Measurements from ENCODE around the gene RPS27. TPM values are rescaled to one million over a fixed set of nuclear protein-coding genes. Genes with fewer than 3 reads are reported as not detected.

RPS27 gene
- total and polyA plus RNA-seq, 2 of the 13 experiments (the other 11 are each of a cell fraction or from before 2014, with no cell fraction given): 3,737 to 9,964 TPM

DNA sequence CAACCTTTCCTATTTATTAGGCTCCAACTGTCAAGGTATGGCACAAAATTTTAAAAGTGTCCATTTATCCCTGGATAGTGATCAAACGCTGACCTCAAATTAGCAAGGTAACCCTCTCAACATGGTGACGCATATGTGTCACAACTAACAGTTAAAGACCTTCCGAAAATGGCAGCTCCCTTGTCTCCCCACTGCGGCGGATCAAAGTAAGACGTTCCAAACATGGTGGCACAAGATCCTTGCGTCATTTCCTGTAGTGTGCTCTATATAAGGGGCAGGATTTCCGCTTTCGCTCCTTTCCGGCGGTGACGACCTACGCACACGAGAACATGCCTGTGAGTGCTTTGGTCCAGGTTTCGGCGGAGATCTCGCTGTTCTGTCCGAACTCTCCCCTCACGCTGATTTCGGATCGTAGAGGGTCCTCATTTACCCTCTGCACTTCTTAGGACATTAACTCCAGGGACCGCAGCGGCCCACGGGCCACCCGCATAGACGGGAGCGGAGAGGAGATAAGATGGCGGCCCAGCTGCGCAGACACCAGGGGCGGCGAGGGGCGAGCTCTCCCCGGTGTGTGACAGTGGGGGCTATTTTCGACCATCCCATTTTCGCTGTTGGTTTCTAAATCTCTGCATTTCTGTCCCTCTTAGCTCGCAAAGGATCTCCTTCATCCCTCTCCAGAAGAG lies at the start of gene RPS27 (continued):
- TF ChIP-seq, protein P1, sequence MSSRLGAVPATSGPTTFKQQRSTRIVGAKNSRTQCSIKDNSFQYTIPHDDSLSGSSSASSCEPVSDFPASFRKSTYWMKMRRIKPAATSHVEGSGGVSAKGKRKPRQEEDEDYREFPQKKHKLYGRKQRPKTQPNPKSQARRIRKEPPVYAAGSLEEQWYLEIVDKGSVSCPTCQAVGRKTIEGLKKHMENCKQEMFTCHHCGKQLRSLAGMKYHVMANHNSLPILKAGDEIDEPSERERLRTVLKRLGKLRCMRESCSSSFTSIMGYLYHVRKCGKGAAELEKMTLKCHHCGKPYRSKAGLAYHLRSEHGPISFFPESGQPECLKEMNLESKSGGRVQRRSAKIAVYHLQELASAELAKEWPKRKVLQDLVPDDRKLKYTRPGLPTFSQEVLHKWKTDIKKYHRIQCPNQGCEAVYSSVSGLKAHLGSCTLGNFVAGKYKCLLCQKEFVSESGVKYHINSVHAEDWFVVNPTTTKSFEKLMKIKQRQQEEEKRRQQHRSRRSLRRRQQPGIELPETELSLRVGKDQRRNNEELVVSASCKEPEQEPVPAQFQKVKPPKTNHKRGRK (CRISPR knock-in tag; IDR thresholded peaks at IDR 0.05): no peak
- TF ChIP-seq HMGA1 (CRISPR knock-in tag; conservative IDR thresholded peaks at IDR 0.05) (no peak), ELF4 (CRISPR knock-in tag; IDR thresholded peaks at IDR 0.05; ENCODE audit: borderline replicate concordance) (peak; percentile 99), MXD4 (CRISPR knock-in tag; IDR thresholded peaks at IDR 0.05) (no peak), ZNF879 (CRISPR knock-in tag; IDR thresholded peaks at IDR 0.05) (no peak), RFX5 (IDR thresholded peaks at IDR 0.05; ENCODE audit: low read depth, low read length) (peak; percentile 47), FOSL2 (CRISPR knock-in tag; IDR thresholded peaks at IDR 0.05) (peak; percentile 59), ZNF136 (CRISPR knock-in tag; IDR thresholded peaks at IDR 0.05; ENCODE audit: low read depth) (no peak), MED8 (CRISPR knock-in tag; IDR thresholded peaks at IDR 0.05; ENCODE audit: insufficient replicate concordance) (no peak), CBFB (CRISPR knock-in tag; IDR thresholded peaks at IDR 0.05) (peak; percentile 83), ZKSCAN1 (IDR thresholded peaks at IDR 0.05; ENCODE audit: low read length) (no peak), ZNF260 (CRISPR knock-in tag; IDR thresholded peaks at IDR 0.05; ENCODE audit: borderline replicate concordance, low read depth) (no peak)
- TF ChIP-seq, protein P2, sequence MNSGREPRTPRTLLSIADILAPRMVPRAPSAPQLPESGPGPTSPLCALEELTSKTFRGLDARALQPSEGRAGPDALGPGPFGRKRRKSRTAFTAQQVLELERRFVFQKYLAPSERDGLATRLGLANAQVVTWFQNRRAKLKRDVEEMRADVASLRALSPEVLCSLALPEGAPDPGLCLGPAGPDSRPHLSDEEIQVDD (CRISPR knock-in tag; IDR thresholded peaks at IDR 0.05; ENCODE audit: borderline replicate concordance): no peak
- TF ChIP-seq, protein P3, sequence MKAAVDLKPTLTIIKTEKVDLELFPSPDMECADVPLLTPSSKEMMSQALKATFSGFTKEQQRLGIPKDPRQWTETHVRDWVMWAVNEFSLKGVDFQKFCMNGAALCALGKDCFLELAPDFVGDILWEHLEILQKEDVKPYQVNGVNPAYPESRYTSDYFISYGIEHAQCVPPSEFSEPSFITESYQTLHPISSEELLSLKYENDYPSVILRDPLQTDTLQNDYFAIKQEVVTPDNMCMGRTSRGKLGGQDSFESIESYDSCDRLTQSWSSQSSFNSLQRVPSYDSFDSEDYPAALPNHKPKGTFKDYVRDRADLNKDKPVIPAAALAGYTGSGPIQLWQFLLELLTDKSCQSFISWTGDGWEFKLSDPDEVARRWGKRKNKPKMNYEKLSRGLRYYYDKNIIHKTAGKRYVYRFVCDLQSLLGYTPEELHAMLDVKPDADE (CRISPR knock-in tag; IDR thresholded peaks at IDR 0.05): no peak
- TF ChIP-seq, protein P4, sequence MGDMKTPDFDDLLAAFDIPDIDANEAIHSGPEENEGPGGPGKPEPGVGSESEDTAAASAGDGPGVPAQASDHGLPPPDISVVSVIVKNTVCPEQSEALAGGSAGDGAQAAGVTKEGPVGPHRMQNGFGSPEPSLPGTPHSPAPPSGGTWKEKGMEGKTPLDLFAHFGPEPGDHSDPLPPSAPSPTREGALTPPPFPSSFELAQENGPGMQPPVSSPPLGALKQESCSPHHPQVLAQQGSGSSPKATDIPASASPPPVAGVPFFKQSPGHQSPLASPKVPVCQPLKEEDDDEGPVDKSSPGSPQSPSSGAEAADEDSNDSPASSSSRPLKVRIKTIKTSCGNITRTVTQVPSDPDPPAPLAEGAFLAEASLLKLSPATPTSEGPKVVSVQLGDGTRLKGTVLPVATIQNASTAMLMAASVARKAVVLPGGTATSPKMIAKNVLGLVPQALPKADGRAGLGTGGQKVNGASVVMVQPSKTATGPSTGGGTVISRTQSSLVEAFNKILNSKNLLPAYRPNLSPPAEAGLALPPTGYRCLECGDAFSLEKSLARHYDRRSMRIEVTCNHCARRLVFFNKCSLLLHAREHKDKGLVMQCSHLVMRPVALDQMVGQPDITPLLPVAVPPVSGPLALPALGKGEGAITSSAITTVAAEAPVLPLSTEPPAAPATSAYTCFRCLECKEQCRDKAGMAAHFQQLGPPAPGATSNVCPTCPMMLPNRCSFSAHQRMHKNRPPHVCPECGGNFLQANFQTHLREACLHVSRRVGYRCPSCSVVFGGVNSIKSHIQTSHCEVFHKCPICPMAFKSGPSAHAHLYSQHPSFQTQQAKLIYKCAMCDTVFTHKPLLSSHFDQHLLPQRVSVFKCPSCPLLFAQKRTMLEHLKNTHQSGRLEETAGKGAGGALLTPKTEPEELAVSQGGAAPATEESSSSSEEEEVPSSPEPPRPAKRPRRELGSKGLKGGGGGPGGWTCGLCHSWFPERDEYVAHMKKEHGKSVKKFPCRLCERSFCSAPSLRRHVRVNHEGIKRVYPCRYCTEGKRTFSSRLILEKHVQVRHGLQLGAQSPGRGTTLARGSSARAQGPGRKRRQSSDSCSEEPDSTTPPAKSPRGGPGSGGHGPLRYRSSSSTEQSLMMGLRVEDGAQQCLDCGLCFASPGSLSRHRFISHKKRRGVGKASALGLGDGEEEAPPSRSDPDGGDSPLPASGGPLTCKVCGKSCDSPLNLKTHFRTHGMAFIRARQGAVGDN (CRISPR knock-in tag; IDR thresholded peaks at IDR 0.05): peak; percentile 80
- TF ChIP-seq, protein P5, sequence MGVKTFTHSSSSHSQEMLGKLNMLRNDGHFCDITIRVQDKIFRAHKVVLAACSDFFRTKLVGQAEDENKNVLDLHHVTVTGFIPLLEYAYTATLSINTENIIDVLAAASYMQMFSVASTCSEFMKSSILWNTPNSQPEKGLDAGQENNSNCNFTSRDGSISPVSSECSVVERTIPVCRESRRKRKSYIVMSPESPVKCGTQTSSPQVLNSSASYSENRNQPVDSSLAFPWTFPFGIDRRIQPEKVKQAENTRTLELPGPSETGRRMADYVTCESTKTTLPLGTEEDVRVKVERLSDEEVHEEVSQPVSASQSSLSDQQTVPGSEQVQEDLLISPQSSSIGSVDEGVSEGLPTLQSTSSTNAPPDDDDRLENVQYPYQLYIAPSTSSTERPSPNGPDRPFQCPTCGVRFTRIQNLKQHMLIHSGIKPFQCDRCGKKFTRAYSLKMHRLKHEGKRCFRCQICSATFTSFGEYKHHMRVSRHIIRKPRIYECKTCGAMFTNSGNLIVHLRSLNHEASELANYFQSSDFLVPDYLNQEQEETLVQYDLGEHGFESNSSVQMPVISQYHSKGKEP (CRISPR knock-in tag; IDR thresholded peaks at IDR 0.05): no peak
- TF ChIP-seq, protein P6, sequence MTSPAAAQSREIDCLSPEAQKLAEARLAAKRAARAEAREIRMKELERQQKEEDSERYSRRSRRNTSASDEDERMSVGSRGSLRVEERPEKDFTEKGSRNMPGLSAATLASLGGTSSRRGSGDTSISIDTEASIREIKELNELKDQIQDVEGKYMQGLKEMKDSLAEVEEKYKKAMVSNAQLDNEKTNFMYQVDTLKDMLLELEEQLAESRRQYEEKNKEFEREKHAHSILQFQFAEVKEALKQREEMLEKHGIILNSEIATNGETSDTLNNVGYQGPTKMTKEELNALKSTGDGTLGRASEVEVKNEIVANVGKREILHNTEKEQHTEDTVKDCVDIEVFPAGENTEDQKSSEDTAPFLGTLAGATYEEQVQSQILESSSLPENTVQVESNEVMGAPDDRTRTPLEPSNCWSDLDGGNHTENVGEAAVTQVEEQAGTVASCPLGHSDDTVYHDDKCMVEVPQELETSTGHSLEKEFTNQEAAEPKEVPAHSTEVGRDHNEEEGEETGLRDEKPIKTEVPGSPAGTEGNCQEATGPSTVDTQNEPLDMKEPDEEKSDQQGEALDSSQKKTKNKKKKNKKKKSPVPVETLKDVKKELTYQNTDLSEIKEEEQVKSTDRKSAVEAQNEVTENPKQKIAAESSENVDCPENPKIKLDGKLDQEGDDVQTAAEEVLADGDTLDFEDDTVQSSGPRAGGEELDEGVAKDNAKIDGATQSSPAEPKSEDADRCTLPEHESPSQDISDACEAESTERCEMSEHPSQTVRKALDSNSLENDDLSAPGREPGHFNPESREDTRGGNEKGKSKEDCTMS (CRISPR knock-in tag; conservative IDR thresholded peaks at IDR 0.05): peak; percentile 92; the same call in 1 of the 2 replicates
